ENCODE measurements around the gene TTC34.

Gene TTC34

GRCh38 chr1:2809656-2810055, 8.2 kb upstream of the TTC34 start:
- H3K9me3 Mint-ChIP-seq: no peaks in the 10 kb centered on the region
- no peaks in the 10 kb centered on the region for H3K36me3 Mint-ChIP-seq
- H3K27me3 Mint-ChIP-seq: peaks cover 47% of the 10 kb centered on the region
- no peak for ATAC-seq
- H3K27ac Mint-ChIP-seq: no peak overlapping the region
- H3K4me3 Mint-ChIP-seq: no peak overlapping the region
- H3K4me1 Mint-ChIP-seq: no peaks in the 10 kb centered on the region

- ATAC-seq: no peak
- no peaks in the 10 kb centered on the region for H3K9me3 Mint-ChIP-seq
- H3K36me3 Mint-ChIP-seq: no peaks in the 10 kb centered on the region
- no peak overlapping the region for H3K27ac Mint-ChIP-seq
- H3K4me3 Mint-ChIP-seq: no peak overlapping the region
- H3K27me3 Mint-ChIP-seq: peaks cover 47% of the 10 kb centered on the region
- no peaks in the 10 kb centered on the region for H3K4me1 Mint-ChIP-seq
Observed at GRCh38 chr1:2808831-2809605, 7.5 kb upstream of the TTC34 start.

- ATAC-seq: no peak
- no peak overlapping the region for H3K27ac Mint-ChIP-seq
Observed at GRCh38 chr1:2808386-2808705, 6.9 kb upstream of the TTC34 start.

GRCh38 chr1:2807678-2808385, 6.3 kb upstream of the TTC34 start:
- H3K9me3 Mint-ChIP-seq: no peaks in the 10 kb centered on the region

More at GRCh38 chr1:2808386-2808705, 6.9 kb upstream of the TTC34 start:
- Mint-ChIP-seq H3K4me3 (no peak overlapping the region), H3K27me3 (peaks cover 47% of the 10 kb centered on the region), H3K9me3 (no peaks in the 10 kb centered on the region), H3K36me3 (no peaks in the 10 kb centered on the region), H3K4me1 (no peaks in the 10 kb centered on the region)

GRCh38 chr1:2807036-2807435, 5.5 kb upstream of the TTC34 start:
- no peaks in the 10 kb centered on the region for H3K4me1 Mint-ChIP-seq

More at GRCh38 chr1:2807678-2808385, 6.3 kb upstream of the TTC34 start:
- H3K4me1 Mint-ChIP-seq: no peaks in the 10 kb centered on the region
- H3K27me3 Mint-ChIP-seq: peaks cover 49% of the 10 kb centered on the region
- no peak overlapping the region for H3K4me3 Mint-ChIP-seq
- no peak overlapping the region for H3K27ac Mint-ChIP-seq
- no peaks in the 10 kb centered on the region for H3K36me3 Mint-ChIP-seq
- ATAC-seq: no peak

GRCh38 chr1:2806591-2806990, 5.1 kb upstream of the TTC34 start:
- H3K27me3 Mint-ChIP-seq: peaks cover 49% of the 10 kb centered on the region
- H3K4me3 Mint-ChIP-seq: no peak overlapping the region
- H3K36me3 Mint-ChIP-seq: no peaks in the 10 kb centered on the region
- no peak for ATAC-seq
- no peak overlapping the region for H3K27ac Mint-ChIP-seq
- peaks cover 2% of the 10 kb centered on the region for H3K4me1 Mint-ChIP-seq
- H3K9me3 Mint-ChIP-seq: no peaks in the 10 kb centered on the region

More at GRCh38 chr1:2807036-2807435, 5.5 kb upstream of the TTC34 start:
- Mint-ChIP-seq H3K4me3 (no peak overlapping the region), H3K9me3 (no peaks in the 10 kb centered on the region), H3K27me3 (peaks cover 49% of the 10 kb centered on the region), H3K27ac (no peak overlapping the region), H3K36me3 (no peaks in the 10 kb centered on the region)
- ATAC-seq: no peak

GRCh38 chr1:2805801-2806430, 4.4 kb upstream of the TTC34 start:
- Mint-ChIP-seq H3K36me3 (no peaks in the 10 kb centered on the region), H3K27me3 (peaks cover 49% of the 10 kb centered on the region), H3K4me1 (peaks cover 6% of the 10 kb centered on the region), H3K9me3 (no peaks in the 10 kb centered on the region), H3K27ac (no peak overlapping the region), H3K4me3 (no peak overlapping the region)
- ATAC-seq: no peak

DNA sequence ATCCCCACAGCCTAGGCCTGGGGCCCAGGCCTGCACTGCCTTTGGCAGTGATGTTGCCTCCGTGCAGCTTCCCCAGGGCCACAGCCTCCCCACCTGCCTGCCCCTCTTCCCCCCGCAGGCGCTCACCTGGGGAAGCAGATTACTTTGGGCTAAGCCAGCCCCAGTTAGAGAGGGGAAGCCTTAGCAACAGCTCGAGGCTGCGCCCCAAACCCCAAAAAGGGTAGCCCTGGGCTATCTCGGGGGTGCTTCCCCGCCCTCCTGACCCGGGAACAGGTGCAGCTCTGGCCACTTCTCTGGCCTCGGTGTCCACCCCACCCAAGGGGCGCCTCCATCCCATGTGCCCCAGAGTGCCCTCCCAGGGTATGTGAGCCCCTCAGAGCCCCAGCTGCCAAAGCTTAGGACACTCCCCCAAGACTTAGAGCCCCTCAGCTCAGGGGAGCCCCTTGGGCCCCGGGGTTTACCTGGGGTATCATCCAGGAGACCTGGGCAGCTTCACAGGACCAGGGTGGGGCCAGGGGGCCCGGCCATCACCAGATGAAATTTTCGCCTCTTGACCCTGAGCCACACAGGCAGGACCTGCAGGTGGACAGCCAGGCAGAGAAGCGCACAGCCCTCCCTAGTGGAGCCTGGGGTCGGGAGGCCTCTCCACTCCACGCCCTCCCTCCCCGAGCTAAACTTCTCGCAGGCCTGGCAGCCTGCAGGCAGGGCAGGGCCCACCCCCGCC, 3.3 kb upstream of the TTC34 start:
- Mint-ChIP-seq H3K4me3 (no peak overlapping the region), H3K4me1 (peaks cover 6% of the 10 kb centered on the region), H3K27ac (no peak overlapping the region), H3K36me3 (no peaks in the 10 kb centered on the region), H3K27me3 (peaks cover 50% of the 10 kb centered on the region), H3K9me3 (no peaks in the 10 kb centered on the region)
- ATAC-seq: no peak

DNA sequence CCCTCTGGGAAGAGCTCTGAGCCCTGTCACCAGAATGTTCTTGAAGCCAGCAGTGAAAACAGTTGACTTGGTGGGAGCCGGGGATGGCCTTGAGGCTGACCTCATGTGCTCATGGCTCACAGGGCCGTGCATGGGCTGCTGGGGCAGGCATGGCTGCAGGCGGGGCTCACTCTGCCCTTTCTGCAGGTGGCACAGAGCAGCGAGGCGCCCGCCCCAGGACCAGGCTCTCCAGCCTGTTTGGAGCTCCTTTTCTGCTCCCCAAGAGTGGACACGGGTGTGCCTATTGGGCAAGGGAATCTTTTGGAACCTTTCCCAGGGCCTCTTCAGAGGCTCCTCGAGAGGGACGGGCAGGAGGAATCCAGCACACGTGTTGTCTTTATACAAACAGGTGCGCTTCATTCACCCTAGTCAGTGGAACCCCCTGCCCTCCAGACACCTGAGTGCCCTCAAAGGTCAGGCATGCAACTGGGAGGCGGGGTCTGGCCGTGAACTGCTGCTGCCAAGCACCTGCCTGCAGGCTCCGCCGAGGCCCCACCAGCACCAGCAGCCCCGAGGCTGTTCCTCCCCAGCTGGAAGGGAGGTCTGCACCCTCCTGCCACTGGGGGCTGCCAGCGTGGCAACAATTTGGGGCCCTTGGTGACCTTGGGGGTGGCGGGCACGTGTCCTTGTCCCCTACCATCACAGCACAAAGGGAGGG, 2.6 kb upstream of the TTC34 start:
- no peak overlapping the region for H3K4me3 Mint-ChIP-seq
- H3K27ac Mint-ChIP-seq: no peak overlapping the region
- H3K36me3 Mint-ChIP-seq: no peaks in the 10 kb centered on the region
- H3K27me3 Mint-ChIP-seq: peaks cover 57% of the 10 kb centered on the region
- peaks cover 6% of the 10 kb centered on the region for H3K4me1 Mint-ChIP-seq
- no peaks in the 10 kb centered on the region for H3K9me3 Mint-ChIP-seq
- ATAC-seq: no peak

GRCh38 chr1:2803086-2803930, 1.8 kb upstream of the TTC34 start:
- Mint-ChIP-seq H3K27ac (no peak overlapping the region), H3K4me1 (peaks cover 6% of the 10 kb centered on the region), H3K9me3 (no peaks in the 10 kb centered on the region), H3K4me3 (no peak overlapping the region), H3K27me3 (peaks cover 55% of the 10 kb centered on the region), H3K36me3 (no peaks in the 10 kb centered on the region)
- ATAC-seq: no peak

DNA sequence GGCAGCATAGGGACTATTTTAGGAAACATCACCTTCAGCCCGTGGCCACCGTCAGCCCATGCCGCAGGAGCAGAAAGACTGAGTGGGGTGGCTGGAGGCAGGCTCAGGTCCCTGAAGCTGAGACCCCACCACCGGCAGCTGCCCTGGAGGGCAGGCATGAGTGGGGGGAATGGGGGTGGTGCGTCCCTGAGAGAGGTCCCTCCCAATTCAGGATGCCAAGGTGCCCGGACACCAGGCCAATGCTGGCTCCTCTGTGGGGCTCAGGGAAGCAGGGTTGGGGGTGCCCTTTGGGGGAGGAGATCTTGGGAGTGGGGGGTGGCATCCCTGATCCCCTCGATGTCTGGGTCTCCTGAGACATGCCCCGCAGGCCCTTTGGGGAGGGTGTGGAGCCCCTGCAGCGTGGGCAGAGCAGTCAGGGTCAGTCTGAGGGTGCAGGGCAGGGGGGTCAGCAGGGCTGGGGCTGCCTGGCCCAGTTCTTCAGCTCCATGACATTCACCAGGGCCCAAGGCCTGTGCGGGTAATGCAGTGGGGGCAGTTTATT, 998 bp upstream of the TTC34 start:
- Mint-ChIP-seq H3K27me3 (peaks cover 59% of the 10 kb centered on the region), H3K4me1 (peaks cover 6% of the 10 kb centered on the region), H3K27ac (no peak overlapping the region), H3K4me3 (no peak overlapping the region), H3K9me3 (no peaks in the 10 kb centered on the region), H3K36me3 (no peaks in the 10 kb centered on the region)
- ATAC-seq: no peak

DNA sequence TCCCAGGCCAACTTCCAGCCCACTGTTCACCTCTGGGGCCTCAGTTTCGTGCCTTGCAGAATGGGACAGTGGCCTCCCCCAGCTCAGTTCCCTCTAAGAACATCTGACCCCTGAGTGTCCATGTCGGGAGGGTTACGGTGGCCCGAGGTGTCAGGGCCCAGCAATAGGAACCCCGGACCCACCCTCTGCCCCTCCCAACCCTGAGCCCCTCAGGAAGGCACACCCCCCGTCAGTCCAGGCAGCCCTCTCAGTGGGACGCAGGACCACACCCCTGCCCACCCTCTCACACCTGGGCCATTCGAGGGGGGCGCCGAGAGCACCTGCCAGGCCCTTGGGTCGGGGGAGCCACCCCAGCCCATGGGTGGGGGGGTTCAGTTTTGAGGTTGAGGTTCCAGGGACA, 447 bp downstream of the TTC34 start:
- no peaks in the 10 kb centered on the region for H3K9me3 Mint-ChIP-seq
- no peak overlapping the region for H3K27ac Mint-ChIP-seq
- H3K36me3 Mint-ChIP-seq: no peaks in the 10 kb centered on the region
- peaks cover 57% of the 10 kb centered on the region for H3K27me3 Mint-ChIP-seq
- no peak for ATAC-seq
- peaks cover 6% of the 10 kb centered on the region for H3K4me1 Mint-ChIP-seq
- H3K4me3 Mint-ChIP-seq: no peak overlapping the region

- Mint-ChIP-seq H3K36me3 (no peaks in the 10 kb centered on the region), H3K27ac (no peak overlapping the region), H3K4me3 (no peak overlapping the region), H3K4me1 (peaks cover 6% of the 10 kb centered on the region), H3K27me3 (peaks cover 53% of the 10 kb centered on the region), H3K9me3 (no peaks in the 10 kb centered on the region)
- ATAC-seq: no peak
Observed at GRCh38 chr1:2800664-2801045, 838 bp downstream of the TTC34 start.

All from stimulated activated memory B cell treated with anti-CD40 and anti-IgM and Interleukin-4, amounts not matched to agents 10 μg/mL and 1 μg/mL and 100 μg/mL, for 72 hours (primary cell).